ENCODE results near the gene SRC. TPM values are rescaled to one million over a fixed set of nuclear protein-coding genes. Genes with fewer than 3 reads are reported as not detected.

Gene SRC
- total RNA-seq = 10 to 100 TPM; 15.6 to 25.0 TPM
- polyA plus RNA-seq (ENCODE audit: insufficient read length in 2 of 2) = 10 to 100 TPM; 50.7 to 59.6 TPM
- long read RNA-seq, donor 1, full-length matches to known transcripts = 1 of 9 reads
- long read RNA-seq, donor 1, partial matches to known transcripts = 8 of 9 reads
- long read RNA-seq, donor 1, other reads (novel, unspliced or antisense) = 0 of 9 reads
- long read RNA-seq, donor 2, full-length matches to known transcripts = 4 of 4 reads
- long read RNA-seq, donor 2, partial matches to known transcripts = 0 of 4 reads
- long read RNA-seq, donor 2, other reads (novel, unspliced or antisense) = 0 of 4 reads
- long read RNA-seq, donor 3, full-length matches to known transcripts = 2 of 2 reads
- long read RNA-seq, donor 3, partial matches to known transcripts = 0 of 2 reads
- long read RNA-seq, donor 3, other reads (novel, unspliced or antisense) = 0 of 2 reads
- long read RNA-seq, donor 4, transcript SRC-206 (3 exons, 461 nt) = major isoform, 5 of 19 reads
- long read RNA-seq, donor 4, partial matches to known transcripts = 14 of 19 reads
- long read RNA-seq, donor 4, other reads (novel, unspliced or antisense) = 0 of 19 reads

DNA sequence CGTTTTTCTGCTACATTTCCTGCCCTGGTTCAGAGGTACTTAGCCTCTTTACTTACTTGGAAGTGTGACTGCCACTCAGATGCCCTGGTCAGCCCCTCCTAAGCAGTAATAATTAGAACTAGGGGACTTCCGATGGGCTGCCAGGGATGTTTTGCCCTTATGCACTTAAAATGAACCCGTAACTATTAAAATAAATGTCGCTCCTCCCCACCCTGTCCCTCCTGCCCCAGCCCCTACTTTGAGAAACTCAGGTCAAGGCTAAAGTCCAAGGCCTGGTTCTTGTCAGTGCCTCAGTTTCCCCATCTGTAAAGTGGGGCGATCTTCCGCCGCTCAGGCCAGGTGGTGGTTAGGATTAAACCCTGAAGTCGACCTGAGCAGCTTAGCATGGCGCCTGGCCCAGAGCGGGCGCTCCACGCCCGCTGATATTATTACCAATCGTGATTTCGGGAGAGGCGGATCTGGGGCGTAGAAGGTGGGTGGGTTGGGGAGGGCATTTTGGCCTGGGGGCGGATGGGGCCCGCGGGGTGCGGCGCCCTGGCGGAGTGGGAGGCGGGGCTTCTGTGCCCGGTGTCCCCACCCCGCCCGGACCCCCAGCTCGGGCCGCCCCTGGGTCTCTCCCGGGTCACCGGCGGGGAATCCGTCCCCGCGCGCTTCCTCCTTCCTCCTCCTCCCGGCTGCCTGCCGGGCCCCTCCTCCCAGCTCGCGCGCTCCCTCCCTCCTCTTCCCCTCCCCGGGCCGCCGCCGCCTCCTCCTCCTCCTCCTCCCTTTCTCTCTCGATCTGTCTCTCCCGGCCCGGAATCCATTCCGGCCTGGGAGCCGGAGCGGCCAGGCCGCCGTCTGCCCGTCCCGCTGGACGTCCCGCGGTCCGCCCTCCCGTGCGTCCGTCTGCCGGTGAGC is at the start of gene SRC:
Gene SRC (plus strand): TSS at position 802 of the 897 bp plus-strand sequence. CDS start 38,014 bp downstream, outside the sequence.
- no peaks in the 10 kb centered on the region for H3K27me3 ChIP-seq (ENCODE audit: control insufficient read depth, insufficient read depth, low read length)
- H3K4me3 ChIP-seq (ENCODE audit: low read depth, low read length) = peak within 1 kb of the TSS; percentile 44
- 2% methylated on average over 58 of the region's 63 CpGs for WGBS (ENCODE audit: insufficient coverage)
- no peak within 1 kb of the TSS for H3K27ac ChIP-seq (ENCODE audit: low read depth, low read length)
- DNase-seq (ENCODE audit: low read depth in 4 of 6, low spot score in 6 of 6) = peak in 4 of 6 donors; percentile 17 to 90 (median 64)
- peaks cover 26% of the 10 kb centered on the region for H3K36me3 ChIP-seq (ENCODE audit: control insufficient read depth, insufficient read depth, low read length)
- no peaks in the 10 kb centered on the region for H3K9me3 ChIP-seq (ENCODE audit: control insufficient read depth, insufficient read depth, low read length)
- H3K4me1 ChIP-seq (ENCODE audit: control insufficient read depth, insufficient read depth, low read length) = peaks cover 48% of the 10 kb centered on the region

DNA sequence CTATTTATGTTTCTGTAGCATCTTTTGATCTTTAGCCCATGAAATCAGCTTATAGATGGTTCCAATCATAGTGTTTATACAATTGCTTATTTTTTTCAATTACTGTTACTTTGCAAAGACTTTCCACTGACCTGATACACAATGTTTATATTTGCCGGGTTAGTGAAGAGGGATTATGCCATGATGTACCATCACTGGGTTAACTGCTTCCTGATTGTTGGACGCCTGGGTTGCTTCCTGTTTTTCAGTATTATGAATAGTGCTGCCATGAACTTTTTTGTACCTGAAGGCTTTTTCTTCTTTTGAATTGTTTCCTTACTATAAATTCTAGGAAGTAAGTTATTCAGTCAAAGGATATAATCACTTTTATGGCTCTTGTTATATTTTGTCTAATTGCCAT is 49.6 kb upstream of the SRC start:
- H3K4me3 ChIP-seq (ENCODE audit: low read depth, low read length) = no peak overlapping the region
- no peaks in the 10 kb centered on the region for H3K27me3 ChIP-seq (ENCODE audit: control insufficient read depth, insufficient read depth, low read length)
- peaks cover 9% of the 10 kb centered on the region for H3K36me3 ChIP-seq (ENCODE audit: control insufficient read depth, insufficient read depth, low read length)
- DNase-seq (ENCODE audit: low read depth in 4 of 6, low spot score in 6 of 6) = no peak
- peaks cover 20% of the 10 kb centered on the region for H3K4me1 ChIP-seq (ENCODE audit: control insufficient read depth, insufficient read depth, low read length)
- WGBS (ENCODE audit: insufficient coverage) = no CpG with 5 or more reads among the region's 2 CpGs
- no peaks in the 10 kb centered on the region for H3K9me3 ChIP-seq (ENCODE audit: control insufficient read depth, insufficient read depth, low read length)
- H3K27ac ChIP-seq (ENCODE audit: low read depth, low read length) = no peak overlapping the region

DNA sequence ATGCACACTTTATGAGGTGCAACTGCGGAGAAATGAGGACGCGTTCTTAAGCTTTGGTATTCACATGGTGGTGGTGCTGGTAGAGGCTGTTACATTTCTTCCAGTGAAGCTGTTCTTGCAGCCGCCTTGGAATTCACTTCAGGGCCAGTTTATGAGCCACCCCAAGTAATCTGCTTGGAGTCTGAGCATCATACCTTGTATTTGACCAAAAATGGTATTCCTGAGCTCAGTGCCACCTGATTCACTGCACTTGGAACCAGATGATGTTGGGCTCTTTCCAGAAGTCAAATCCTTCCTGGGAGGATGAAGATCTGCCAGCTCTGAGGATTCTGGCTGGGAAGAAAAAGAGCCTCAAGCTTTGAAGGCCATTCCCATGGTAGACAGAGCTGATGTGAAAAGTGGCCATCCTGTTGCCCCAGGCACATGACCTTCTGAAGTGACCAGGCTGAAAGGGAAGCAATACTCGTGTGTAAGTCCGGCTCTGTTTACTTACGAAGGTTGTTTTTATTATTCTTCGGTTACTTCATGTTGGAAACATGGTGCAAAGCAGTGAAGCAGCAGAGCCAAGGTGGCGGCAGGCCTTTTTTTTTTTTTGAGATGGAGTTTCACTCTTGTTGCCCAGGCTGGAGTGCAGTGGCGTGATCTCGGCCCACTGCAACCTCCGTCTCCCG is 48.7 kb upstream of the SRC start:
- H3K4me3 ChIP-seq (ENCODE audit: low read depth, low read length) = no peak overlapping the region
- no peaks in the 10 kb centered on the region for H3K27me3 ChIP-seq (ENCODE audit: control insufficient read depth, insufficient read depth, low read length)
- H3K27ac ChIP-seq (ENCODE audit: low read depth, low read length) = peak overlapping the region; percentile 16
- H3K9me3 ChIP-seq (ENCODE audit: control insufficient read depth, insufficient read depth, low read length) = no peaks in the 10 kb centered on the region
- WGBS (ENCODE audit: insufficient coverage) = 91% methylated on average over 9 of the region's 13 CpGs
- peaks cover 20% of the 10 kb centered on the region for H3K4me1 ChIP-seq (ENCODE audit: control insufficient read depth, insufficient read depth, low read length)
- H3K36me3 ChIP-seq (ENCODE audit: control insufficient read depth, insufficient read depth, low read length) = peaks cover 15% of the 10 kb centered on the region
- no peak for DNase-seq (ENCODE audit: low read depth in 4 of 6, low spot score in 6 of 6)

DNA sequence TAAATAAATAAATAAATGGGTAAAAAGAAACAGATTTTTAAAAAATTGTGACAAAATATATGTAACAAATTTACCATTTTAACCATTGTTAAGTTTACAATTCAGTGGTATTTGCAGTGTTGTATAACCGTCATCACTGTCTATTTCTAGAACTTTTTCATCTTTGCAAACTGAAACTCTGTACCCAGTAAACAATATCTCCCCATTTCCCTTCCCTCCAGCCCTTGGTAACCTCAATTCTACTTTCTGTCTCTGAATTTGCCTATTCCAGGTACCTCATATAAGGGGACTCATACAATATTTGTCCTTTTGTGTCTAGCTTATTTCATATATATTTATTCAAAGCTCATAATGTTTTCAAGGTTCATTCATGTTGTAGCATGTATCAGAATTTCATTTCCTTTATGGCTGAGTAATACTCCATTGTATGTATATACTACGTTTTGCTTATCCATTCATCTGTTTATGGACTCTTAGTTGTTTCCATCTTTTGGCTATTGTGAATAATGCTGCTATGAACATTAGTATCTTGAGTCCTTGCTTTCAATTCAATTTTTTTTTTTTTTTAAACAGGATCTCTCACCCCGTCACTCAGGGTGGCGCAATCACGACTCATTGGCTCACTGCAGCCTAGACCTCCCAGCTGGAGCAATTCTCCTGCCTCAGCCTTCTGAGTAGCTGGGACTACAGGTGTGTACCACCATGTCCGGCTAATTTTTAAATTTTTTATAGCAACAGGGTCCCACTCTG is 47.6 kb upstream of the SRC start:
- Histone ChIP-seq H3K27ac (ENCODE audit: low read depth, low read length) (no peak overlapping the region), H3K36me3 (ENCODE audit: control insufficient read depth, insufficient read depth, low read length) (peaks cover 19% of the 10 kb centered on the region), H3K4me3 (ENCODE audit: low read depth, low read length) (no peak overlapping the region), H3K4me1 (ENCODE audit: control insufficient read depth, insufficient read depth, low read length) (peaks cover 20% of the 10 kb centered on the region), H3K9me3 (ENCODE audit: control insufficient read depth, insufficient read depth, low read length) (no peaks in the 10 kb centered on the region), H3K27me3 (ENCODE audit: control insufficient read depth, insufficient read depth, low read length) (no peaks in the 10 kb centered on the region)
- 93% methylated on average over 4 of the region's 6 CpGs for WGBS (ENCODE audit: insufficient coverage)
- no peak for DNase-seq (ENCODE audit: low read depth in 4 of 6, low spot score in 6 of 6)

DNA sequence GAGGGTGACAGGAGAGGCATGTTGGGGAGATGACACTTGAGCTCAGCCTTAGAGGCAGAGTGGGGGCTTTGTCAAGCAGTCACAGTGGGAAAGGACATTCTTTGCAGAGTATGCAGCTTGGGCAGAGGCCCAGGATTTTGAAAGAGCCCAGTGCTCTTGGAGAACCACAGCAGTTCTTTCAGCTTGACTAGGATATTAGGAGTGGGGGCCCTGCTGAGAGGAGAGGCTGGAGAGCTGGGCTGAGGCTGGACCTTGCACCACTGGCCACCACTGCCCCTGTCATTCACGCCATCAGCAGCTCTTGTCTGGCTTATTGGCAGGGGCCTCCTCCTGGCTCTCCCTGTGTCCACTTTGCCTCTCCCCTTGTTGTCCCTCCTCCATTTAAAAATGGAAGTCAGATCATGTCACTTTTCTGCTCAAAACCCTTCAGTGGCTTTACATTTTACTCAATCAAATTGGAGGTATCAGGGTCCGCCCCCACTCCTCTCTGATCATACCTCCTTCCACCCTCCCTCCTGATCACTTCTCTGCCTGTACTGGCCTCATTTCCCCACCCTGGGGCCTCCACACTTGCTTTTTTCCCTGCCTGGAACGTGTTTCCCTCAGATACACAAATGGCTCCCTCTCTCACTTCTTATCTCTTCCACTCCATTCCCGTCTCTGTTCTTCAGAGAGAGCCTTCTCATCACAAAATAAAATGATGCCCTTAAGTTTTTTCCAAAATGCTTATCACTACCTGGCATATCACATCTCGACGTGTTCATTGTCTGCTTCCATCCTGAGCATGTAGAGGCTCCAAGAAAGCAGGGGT is 46.0 kb upstream of the SRC start:
- 74% methylated on average over 4 of the region's 6 CpGs for WGBS (ENCODE audit: insufficient coverage)
- DNase-seq (ENCODE audit: low read depth in 4 of 6, low spot score in 6 of 6) = peak in 1 of 6 donors; percentile 65
- Histone ChIP-seq H3K36me3 (ENCODE audit: control insufficient read depth, insufficient read depth, low read length) (peaks cover 22% of the 10 kb centered on the region), H3K4me1 (ENCODE audit: control insufficient read depth, insufficient read depth, low read length) (peaks cover 19% of the 10 kb centered on the region), H3K27ac (ENCODE audit: low read depth, low read length) (peak overlapping the region; percentile 58), H3K9me3 (ENCODE audit: control insufficient read depth, insufficient read depth, low read length) (no peaks in the 10 kb centered on the region), H3K4me3 (ENCODE audit: low read depth, low read length) (no peak overlapping the region), H3K27me3 (ENCODE audit: control insufficient read depth, insufficient read depth, low read length) (no peaks in the 10 kb centered on the region)

DNA sequence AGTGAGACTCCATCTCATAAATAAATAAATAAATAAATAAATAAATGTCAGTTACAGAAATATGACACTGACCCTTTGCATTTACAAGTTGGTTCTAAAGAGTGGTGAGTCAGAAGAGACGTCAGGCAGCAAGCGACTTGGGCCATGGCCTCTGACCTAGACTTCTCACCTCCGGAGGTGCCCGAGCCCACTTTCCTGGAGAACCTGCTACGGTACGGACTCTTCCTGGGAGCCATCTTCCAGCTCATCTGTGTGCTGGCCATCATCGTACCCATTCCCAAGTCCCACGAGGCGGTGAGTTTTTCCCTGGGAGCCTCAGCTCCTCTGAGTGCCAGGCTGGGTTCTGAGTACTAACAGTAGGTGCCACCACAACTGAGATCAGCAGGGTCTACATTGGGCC is 44.8 kb upstream of the SRC start:
- Histone ChIP-seq H3K9me3 (ENCODE audit: control insufficient read depth, insufficient read depth, low read length) (no peaks in the 10 kb centered on the region), H3K27ac (ENCODE audit: low read depth, low read length) (no peak overlapping the region), H3K27me3 (ENCODE audit: control insufficient read depth, insufficient read depth, low read length) (no peaks in the 10 kb centered on the region), H3K36me3 (ENCODE audit: control insufficient read depth, insufficient read depth, low read length) (peaks cover 22% of the 10 kb centered on the region), H3K4me3 (ENCODE audit: low read depth, low read length) (no peak overlapping the region), H3K4me1 (ENCODE audit: control insufficient read depth, insufficient read depth, low read length) (peaks cover 13% of the 10 kb centered on the region)
- 97% methylated on average over 9 of the region's 9 CpGs for WGBS (ENCODE audit: insufficient coverage)
- DNase-seq (ENCODE audit: low read depth in 4 of 6, low spot score in 6 of 6) = no peak

DNA sequence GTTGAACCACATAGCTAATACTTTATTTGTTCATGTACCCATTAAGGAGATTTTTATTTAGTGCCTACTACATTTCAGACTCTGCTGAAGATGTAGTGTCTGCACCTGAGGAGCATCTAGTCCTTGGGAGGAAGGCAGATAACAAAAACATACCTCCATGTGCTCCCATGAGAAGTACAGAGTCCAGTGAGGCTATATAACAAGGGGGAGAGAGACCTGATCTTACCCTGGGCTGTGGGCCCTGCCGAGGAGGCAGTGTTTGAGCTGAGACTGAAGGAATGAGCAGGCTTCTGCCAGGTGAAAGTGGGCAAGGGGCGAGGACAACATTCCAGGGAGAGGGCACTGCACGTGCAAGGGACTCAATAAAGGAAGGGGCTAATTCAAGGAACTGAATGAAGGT is 44.4 kb upstream of the SRC start:
- 96% methylated on average over 3 of the region's 3 CpGs for WGBS (ENCODE audit: insufficient coverage)
- H3K27me3 ChIP-seq (ENCODE audit: control insufficient read depth, insufficient read depth, low read length) = no peaks in the 10 kb centered on the region

DNA sequence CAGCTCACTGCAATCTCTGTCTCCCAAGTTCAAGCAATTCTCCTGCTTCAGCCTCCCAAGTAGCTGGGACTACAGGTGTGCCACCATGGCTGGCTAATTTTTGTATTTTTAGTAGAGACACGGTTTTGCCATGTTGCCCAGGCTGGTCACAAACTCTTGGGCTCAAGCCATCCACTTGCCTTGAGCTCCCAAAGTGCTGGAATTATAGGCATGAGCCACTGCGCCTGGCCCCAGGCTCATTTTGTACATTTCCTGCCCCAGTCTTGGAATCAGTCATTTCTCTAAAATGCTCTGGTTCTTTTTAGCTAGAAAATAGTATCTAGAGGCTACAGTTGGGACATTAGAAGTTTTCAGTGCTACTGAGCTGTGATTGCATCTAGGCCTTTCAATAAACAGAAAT is 43.0 kb upstream of the SRC start:
- DNase-seq (ENCODE audit: low read depth in 4 of 6, low spot score in 6 of 6) = no peak
- peaks cover 28% of the 10 kb centered on the region for H3K36me3 ChIP-seq (ENCODE audit: control insufficient read depth, insufficient read depth, low read length)
- no peak overlapping the region for H3K27ac ChIP-seq (ENCODE audit: low read depth, low read length)
- H3K4me1 ChIP-seq (ENCODE audit: control insufficient read depth, insufficient read depth, low read length) = peaks cover 6% of the 10 kb centered on the region
- H3K27me3 ChIP-seq (ENCODE audit: control insufficient read depth, insufficient read depth, low read length) = no peaks in the 10 kb centered on the region
- WGBS (ENCODE audit: insufficient coverage) = 100% methylated on average over 2 of the region's 2 CpGs
- H3K4me3 ChIP-seq (ENCODE audit: low read depth, low read length) = no peak overlapping the region
- no peaks in the 10 kb centered on the region for H3K9me3 ChIP-seq (ENCODE audit: control insufficient read depth, insufficient read depth, low read length)

More for the DNA sequence above, 44.4 kb upstream of the SRC start:
- peaks cover 22% of the 10 kb centered on the region for H3K36me3 ChIP-seq (ENCODE audit: control insufficient read depth, insufficient read depth, low read length)
- H3K4me1 ChIP-seq (ENCODE audit: control insufficient read depth, insufficient read depth, low read length) = peaks cover 13% of the 10 kb centered on the region
- no peak overlapping the region for H3K27ac ChIP-seq (ENCODE audit: low read depth, low read length)
- DNase-seq (ENCODE audit: low read depth in 4 of 6, low spot score in 6 of 6) = no peak
- H3K4me3 ChIP-seq (ENCODE audit: low read depth, low read length) = no peak overlapping the region
- no peaks in the 10 kb centered on the region for H3K9me3 ChIP-seq (ENCODE audit: control insufficient read depth, insufficient read depth, low read length)

Measured in spinal cord (tissue), 10 donors.